ENCODE data around the gene OGDHL.

- TF ChIP-seq KLF6 (CRISPR knock-in tag; IDR thresholded peaks at IDR 0.05) (no peak), ISL2 (CRISPR knock-in tag; IDR thresholded peaks at IDR 0.05) (no peak), ZNF350 (CRISPR knock-in tag; IDR thresholded peaks at IDR 0.05; ENCODE audit: borderline replicate concordance, low read depth) (no peak), CAMTA2 (CRISPR knock-in tag; IDR thresholded peaks at IDR 0.05; ENCODE audit: borderline replicate concordance) (no peak), POLR2A (IDR thresholded peaks at IDR 0.05; ENCODE audit: insufficient read depth in 1 of 2, low read depth in 2 of 2, low read length in 2 of 2) (no peak)
Measured at GRCh38 chr10:49768329-49768728, 6.2 kb upstream of the OGDHL start.
